Kidney tubule cell (primary cell): ENCODE results near the gene STMN1.

Experiments used
- DNase-seq: peaks from one replicate; pipeline ENCODE4 v3.0.0-alpha.2; 2018; ENCODE audit warnings: low spot score

The STMN1 gene

DNA sequence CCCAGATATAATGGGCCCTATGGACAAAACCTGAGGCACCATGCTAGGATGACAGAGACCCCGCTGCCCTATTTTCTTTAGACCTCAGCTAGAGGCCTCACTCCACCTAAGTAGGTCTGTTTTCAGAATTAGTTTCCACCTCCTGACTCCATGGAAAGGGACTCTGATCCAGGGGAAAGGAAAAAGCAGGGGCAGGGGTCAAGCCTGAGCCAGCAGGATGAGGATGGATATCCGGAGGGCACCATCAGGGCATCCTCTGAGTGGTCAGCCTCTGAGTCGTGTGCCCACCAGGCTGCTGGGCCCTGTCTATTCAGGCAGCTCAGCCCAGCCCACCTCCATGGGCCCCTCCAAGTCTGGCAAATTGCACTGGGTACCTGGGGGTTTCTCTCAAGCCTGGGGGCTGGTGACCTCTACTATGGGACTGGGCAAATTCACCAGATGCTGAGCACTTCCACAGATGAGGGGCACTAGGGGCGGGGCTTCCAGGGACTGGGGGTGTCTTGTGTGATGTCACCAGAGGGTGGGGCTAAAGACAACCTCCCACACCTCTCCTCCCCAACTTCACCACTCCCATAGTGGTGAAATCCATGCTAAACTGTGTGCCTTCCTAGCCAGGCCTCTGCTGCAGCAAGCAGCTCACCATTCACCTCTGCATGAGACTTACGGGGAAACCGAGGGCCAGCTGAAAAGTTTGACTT is 36.2 kb downstream of the STMN1 start:
- no peak for DNase-seq

- peak; percentile 88 for DNase-seq
These were observed 38.8 kb downstream of the STMN1 start for GRCh38 chr1:25867210-25867991.

- DNase-seq = no peak
These were observed 39.9 kb downstream of the STMN1 start for GRCh38 chr1:25866288-25866687.

- no peak for DNase-seq
These were observed 41.8 kb downstream of the STMN1 start for GRCh38 chr1:25864434-25864833.

DNA sequence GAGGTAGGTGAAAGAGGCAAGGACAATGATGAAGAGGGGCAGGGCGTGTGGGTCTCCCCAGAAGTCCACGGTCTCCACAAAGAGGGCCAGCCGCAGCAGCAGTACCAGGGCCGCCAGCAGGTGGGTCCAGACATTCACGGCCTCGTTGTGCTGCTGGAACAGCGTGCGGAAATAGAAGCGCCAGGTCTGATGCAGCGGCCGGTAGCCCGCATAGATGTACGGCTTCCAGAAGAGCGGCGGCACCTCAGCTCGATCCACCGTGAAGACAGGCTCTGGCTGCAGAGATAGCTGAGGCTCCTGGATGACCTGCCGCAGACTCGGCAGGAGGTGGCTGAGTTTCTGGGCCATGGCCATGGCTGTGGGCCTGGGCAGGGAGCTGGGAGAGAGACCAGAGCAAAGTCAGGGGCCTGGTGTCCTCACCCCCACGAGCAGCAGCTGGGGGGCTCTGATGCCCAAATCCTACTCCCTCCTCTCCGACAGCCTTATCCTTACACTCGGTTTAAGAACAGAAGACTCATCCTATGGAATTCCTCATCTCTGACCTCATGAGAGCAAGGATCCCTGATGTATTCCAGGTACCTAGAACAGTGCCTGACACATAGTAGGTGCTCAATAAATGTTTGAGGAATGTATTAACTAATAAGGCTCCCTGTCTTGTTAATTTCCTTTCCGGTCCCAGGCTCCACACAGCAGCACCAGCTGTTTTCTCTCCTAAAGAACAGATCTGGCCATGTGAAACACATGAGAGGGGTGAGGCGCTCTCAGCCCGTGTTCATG is 42.5 kb downstream of the STMN1 start:
- DNase-seq = no peak

- no peak for DNase-seq
These were observed 43.3 kb downstream of the STMN1 start for GRCh38 chr1:25862785-25863485.

DNA sequence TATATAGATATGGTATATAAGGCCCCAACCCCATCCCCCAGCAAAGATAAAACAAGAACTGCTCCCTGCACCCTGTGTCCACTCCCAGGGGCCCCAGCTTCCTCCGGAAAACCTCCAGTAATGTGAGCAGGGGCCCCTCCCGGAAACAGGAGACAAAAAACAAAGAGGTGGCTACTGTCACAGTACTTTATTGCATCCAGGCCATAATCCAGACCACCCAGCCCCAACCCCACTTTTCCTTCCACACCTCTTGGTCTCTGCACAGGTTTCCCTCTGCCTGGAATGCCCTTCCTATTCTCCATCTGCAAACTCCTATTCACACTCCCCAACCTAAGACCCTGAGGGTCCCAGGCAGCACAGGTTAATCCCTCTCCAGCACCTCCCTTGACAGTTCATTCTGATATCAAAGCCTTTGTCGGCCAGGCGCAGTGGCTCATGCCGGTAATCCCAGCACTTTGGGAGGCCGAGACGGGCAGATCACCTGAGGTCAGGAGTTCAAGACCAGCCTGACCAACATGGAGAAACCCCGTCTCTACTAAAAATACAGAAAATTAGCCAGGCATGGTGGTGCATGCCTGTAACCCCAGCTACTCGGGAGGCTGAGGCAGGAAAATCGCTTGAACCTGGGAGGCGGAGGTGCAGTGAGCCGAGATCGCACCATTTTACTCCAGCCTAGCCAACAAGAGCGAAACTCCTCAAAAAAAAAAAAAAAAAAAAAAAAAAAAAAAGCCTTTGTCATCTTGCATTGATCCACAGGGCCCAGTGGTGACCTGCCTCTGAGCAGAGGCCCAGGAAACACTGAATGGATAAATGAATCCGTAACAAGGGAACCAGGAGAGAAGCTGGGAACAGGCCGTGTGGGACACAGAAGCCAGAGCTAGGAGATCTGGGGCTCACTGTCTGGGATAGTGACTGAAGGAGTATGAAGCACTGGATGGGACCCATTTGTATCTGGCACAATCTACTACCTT is 44.6 kb downstream of the STMN1 start:
- DNase-seq = no peak

- DNase-seq = peak; percentile 90
These were observed 47.1 kb downstream of the STMN1 start, which contains the start of gene AUNIP for GRCh38 chr1:25858906-25859789. Gene AUNIP (minus strand): TSS chr1:25859457. CDS start chr1:25859357, 100 bp downstream.

- DNase-seq = no peak
These were observed 47.7 kb downstream of the STMN1 start for GRCh38 chr1:25858494-25858893.

GRCh38 chr1:25856856-25857255 is 49.4 kb downstream of the STMN1 start:
- no peak for DNase-seq

- DNase-seq = no peak
These were observed 51.7 kb downstream of the STMN1 start for GRCh38 chr1:25854554-25854953.
